ENCODE data around the gene MCM5.

Gene MCM5

DNA sequence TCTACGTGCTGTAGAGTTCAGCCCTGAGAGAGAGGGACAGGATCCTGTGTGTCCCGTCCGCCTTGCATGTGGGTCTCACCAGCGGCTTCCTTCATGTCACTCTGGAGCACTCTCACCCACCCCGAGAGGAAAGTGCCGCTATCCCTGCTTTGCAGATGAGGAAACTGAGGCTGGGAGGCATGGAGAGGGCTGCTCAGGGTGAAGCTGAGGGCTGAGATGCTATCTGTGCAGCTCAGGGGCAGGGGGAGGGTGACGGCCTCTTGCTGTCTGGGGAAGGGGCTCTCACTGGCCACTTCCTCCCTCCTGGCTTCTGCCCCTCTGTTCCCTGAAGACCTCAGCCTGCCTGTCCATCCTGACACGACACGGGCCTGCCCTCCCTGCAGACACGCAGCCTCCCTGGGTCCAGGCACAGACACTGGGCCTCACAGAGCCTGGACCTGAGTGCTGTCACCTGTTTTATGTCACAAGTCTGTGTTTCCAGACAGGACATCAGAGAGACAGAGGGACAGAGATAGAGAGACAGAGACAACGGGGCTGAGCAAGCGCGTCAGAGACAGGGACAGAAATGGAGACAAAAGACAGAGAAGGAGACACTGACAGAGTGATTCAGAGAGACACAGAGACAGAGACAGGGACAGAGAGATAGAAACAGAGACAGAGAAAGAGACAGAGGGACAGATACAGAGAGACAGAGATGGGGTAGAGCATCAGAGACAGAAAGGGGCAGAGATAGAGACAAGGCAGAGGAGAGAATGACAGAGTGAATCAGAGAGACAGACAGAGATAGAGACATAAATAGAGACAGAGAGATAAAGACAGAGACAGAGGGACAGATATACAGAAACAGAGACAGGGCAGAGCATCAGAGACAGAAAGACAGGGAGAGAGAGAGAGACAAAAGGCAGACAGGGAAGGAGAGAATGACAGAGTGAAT is 53.1 kb downstream of the MCM5 start:
- Histone ChIP-seq H3K4me3 (ENCODE audit: low read depth, low read length) (no peak overlapping the region), H3K27me3 (ENCODE audit: insufficient read depth, low read depth, severe bottlenecking) (no peaks in the 10 kb centered on the region), H3K9me3 (ENCODE audit: severe bottlenecking) (no peaks in the 10 kb centered on the region), H3K27ac (no peak overlapping the region), H3K36me3 (peaks cover 6% of the 10 kb centered on the region; the same call in 1 of the 2 replicates)
- no peak for TF ChIP-seq CTCF (IDR thresholded peaks at IDR 0.05; ENCODE audit: low read depth, low read length)
- no peak for DNase-seq

DNA sequence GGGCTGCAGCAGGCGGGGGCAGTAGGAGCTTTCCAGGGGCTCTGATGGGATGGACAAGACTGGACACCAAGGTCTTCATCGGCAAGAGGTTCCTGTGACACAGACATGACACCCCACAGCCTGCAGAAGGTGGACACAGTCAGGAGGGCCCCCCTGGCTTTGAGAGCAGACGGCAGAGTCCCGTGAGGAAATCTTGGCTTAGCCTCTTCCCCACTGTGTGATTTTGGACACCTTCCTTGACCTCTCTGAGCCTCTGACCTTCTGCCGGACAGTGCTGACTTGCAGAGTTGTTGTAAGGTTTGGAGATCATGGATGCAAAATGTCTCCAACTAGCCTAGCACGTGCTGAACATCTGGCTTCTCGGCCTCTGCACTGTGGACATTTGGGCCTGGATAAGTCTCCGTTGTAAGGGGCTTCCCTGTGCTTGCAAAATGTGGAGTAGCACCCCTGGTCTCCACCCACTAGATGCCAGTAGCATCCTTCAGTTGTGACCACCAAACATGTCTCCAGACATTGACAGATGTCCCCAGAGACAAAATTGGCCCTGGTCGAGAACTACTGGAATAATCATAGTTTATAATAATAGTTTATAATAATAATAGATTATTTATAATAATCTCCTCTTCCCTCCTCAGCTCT is 54.6 kb downstream of the MCM5 start:
- H3K36me3 ChIP-seq = no peaks in the 10 kb centered on the region
- no peak for DNase-seq
- H3K27ac ChIP-seq = no peak overlapping the region
- H3K27me3 ChIP-seq (ENCODE audit: insufficient read depth, low read depth, severe bottlenecking) = no peaks in the 10 kb centered on the region
- no peak overlapping the region for H3K4me3 ChIP-seq (ENCODE audit: low read depth, low read length)
- no peak for TF ChIP-seq CTCF (IDR thresholded peaks at IDR 0.05; ENCODE audit: low read depth, low read length)
- no peaks in the 10 kb centered on the region for H3K9me3 ChIP-seq (ENCODE audit: severe bottlenecking)

DNA sequence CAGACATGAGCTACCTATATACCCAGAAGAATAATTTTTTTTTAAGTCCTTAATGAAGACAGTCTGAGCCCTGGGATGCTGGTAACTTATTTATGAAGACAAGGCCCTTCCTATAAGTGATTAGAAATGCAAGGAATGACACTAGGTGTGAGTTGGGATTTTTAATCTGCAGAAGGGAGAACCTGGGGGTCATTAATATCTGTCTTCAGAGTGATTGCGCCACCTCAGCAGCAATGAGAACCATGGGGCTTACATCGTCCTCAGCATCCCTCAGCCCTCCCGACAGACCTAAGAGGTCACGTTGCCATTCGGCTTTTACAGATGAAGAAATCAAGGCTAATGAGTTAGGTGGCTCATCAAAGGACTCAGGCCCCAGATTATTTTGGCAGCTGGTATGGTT is 55.6 kb downstream of the MCM5 start:
- no peak for DNase-seq
- H3K4me3 ChIP-seq (ENCODE audit: low read depth, low read length) = no peak overlapping the region
- no peaks in the 10 kb centered on the region for H3K9me3 ChIP-seq (ENCODE audit: severe bottlenecking)
- H3K36me3 ChIP-seq = no peaks in the 10 kb centered on the region
- H3K27ac ChIP-seq = no peak overlapping the region
- no peaks in the 10 kb centered on the region for H3K27me3 ChIP-seq (ENCODE audit: insufficient read depth, low read depth, severe bottlenecking)
- no peak for TF ChIP-seq CTCF (IDR thresholded peaks at IDR 0.05; ENCODE audit: low read depth, low read length)

- Histone ChIP-seq H3K27ac (no peak overlapping the region), H3K9me3 (ENCODE audit: severe bottlenecking) (no peaks in the 10 kb centered on the region), H3K27me3 (ENCODE audit: insufficient read depth, low read depth, severe bottlenecking) (no peaks in the 10 kb centered on the region), H3K4me3 (ENCODE audit: low read depth, low read length) (no peak overlapping the region), H3K36me3 (no peaks in the 10 kb centered on the region)
- DNase-seq = no peak
- no peak for TF ChIP-seq CTCF (IDR thresholded peaks at IDR 0.05; ENCODE audit: low read depth, low read length)
Observed at GRCh38 chr22:35456757-35457156, 56.8 kb downstream of the MCM5 start.

- no peak for TF ChIP-seq CTCF (IDR thresholded peaks at IDR 0.05; ENCODE audit: low read depth, low read length)
- no peaks in the 10 kb centered on the region for H3K36me3 ChIP-seq
Observed at GRCh38 chr22:35457729-35458546, 58.0 kb downstream of the MCM5 start.

More at GRCh38 chr22:35457729-35458546, 58.0 kb downstream of the MCM5 start:
- Histone ChIP-seq H3K27me3 (ENCODE audit: insufficient read depth, low read depth, severe bottlenecking) (no peaks in the 10 kb centered on the region), H3K27ac (no peak overlapping the region), H3K4me3 (ENCODE audit: low read depth, low read length) (no peak overlapping the region), H3K9me3 (ENCODE audit: severe bottlenecking) (no peaks in the 10 kb centered on the region)
- DNase-seq = no peak

Data from WERI-Rb-1 (cell line).